Measurements from ENCODE around the gene PLEKHG5. TPM values are rescaled to one million over a fixed set of nuclear protein-coding genes. Genes with fewer than 3 reads are reported as not detected.

PLEKHG5 gene
- total RNA-seq, 1 donor from 2014 or later, result 9.5 TPM

GRCh38 chr1:6483017-6483760, 8.3 kb downstream of the PLEKHG5 start:
- peaks cover 24% of the 10 kb centered on the region for H3K4me1 ChIP-seq
- peaks cover 15% of the 10 kb centered on the region for H3K27me3 ChIP-seq (ENCODE audit: low read depth)
- intact Hi-C loops (cut with DNase I), result no loop called here
- peak overlapping the region; percentile 50 for H3K27ac ChIP-seq
- H3K4me3 ChIP-seq, result no peak overlapping the region
- peak; percentile 90 for DNase-seq
- no peaks in the 10 kb centered on the region for H3K36me3 ChIP-seq
- no peak for TF ChIP-seq CTCF (IDR thresholded peaks at IDR 0.05)
- ATAC-seq, result peak; percentile 83 to 89
- H3K9me3 ChIP-seq, result no peaks in the 10 kb centered on the region

DNA sequence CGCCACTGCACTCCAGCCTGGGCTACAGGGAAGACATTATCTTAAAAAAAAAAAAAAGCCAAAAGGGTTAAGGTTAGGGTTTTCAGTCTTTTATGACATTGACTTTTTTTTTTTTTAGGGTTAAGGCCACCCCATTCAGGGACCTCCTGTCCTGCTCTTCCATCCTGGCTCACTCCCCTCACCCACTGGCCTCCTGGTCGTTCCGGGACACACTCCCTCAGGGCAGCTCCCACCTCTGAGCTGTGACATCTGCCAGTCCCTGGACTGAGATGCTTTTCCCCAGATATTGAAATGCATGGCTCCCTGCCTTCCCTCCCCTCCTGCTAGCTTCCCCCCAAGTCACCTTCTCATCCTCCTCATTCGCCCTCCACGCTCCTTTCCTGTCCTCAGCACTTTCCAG, 9.6 kb downstream of the PLEKHG5 start:
- Histone ChIP-seq H3K4me1 (peaks cover 23% of the 10 kb centered on the region), H3K27ac (no peak overlapping the region), H3K4me3 (no peak overlapping the region), H3K27me3 (ENCODE audit: low read depth) (peaks cover 15% of the 10 kb centered on the region), H3K36me3 (no peaks in the 10 kb centered on the region), H3K9me3 (no peaks in the 10 kb centered on the region)
- intact Hi-C loops (cut with DNase I), result no loop called here
- no peak for ATAC-seq
- TF ChIP-seq CTCF (IDR thresholded peaks at IDR 0.05), result no peak
- DNase-seq, result no peak

- intact Hi-C loops (cut with DNase I), result no loop called here
- Histone ChIP-seq H3K9me3 (no peaks in the 10 kb centered on the region), H3K27ac (no peak overlapping the region), H3K27me3 (ENCODE audit: low read depth) (no peaks in the 10 kb centered on the region), H3K4me1 (peaks cover 7% of the 10 kb centered on the region), H3K4me3 (no peak overlapping the region), H3K36me3 (no peaks in the 10 kb centered on the region)
- ATAC-seq (no peak), DNase-seq (peak; percentile 46)
- no peak for TF ChIP-seq CTCF (IDR thresholded peaks at IDR 0.05)
These were observed 14.2 kb downstream of the PLEKHG5 start for GRCh38 chr1:6477039-6477820.

GRCh38 chr1:6476483-6476882, 15.0 kb downstream of the PLEKHG5 start:
- no peak overlapping the region for H3K4me3 ChIP-seq
- TF ChIP-seq CTCF (IDR thresholded peaks at IDR 0.05), result no peak
- peaks cover 7% of the 10 kb centered on the region for H3K4me1 ChIP-seq
- no peak overlapping the region for H3K27ac ChIP-seq
- no peaks in the 10 kb centered on the region for H3K9me3 ChIP-seq
- no peak for ATAC-seq
- H3K27me3 ChIP-seq (ENCODE audit: low read depth), result no peaks in the 10 kb centered on the region
- intact Hi-C loops (cut with DNase I), result no loop called here
- H3K36me3 ChIP-seq, result no peaks in the 10 kb centered on the region
- DNase-seq, result no peak

- intact Hi-C loops (cut with DNase I), result no loop called here
- H3K4me3 ChIP-seq, result no peak overlapping the region
- H3K4me1 ChIP-seq, result peaks cover 7% of the 10 kb centered on the region
- peak; percentile 84 for DNase-seq
- H3K9me3 ChIP-seq, result no peaks in the 10 kb centered on the region
- TF ChIP-seq CTCF (IDR thresholded peaks at IDR 0.05), result peak; percentile 96
- H3K27ac ChIP-seq, result no peak overlapping the region
- H3K36me3 ChIP-seq, result peaks cover 1% of the 10 kb centered on the region
- ATAC-seq, result peak; percentile 78 to 84
- H3K27me3 ChIP-seq (ENCODE audit: low read depth), result no peaks in the 10 kb centered on the region
These were observed 15.9 kb downstream of the PLEKHG5 start for GRCh38 chr1:6475381-6476133.
